Ovary (tissue), 9 donors: ENCODE data around the gene STK10. TPM values are rescaled to one million over a fixed set of nuclear protein-coding genes. Genes with fewer than 3 reads are reported as not detected.

ENCODE experiments used
- DNase-seq, 5 donors: peaks; one replicate each; pipeline ENCODE4 v3.0.0-alpha.2; 2019 to 2020
- H3K27ac ChIP-seq, 2 donors: fragments of 200-600 bp; one replicate each; pipeline versions ENCODE4 v1.5.1 to v1.8.0; 2019 to 2022
- H3K27me3 ChIP-seq: fragments of 200-600 bp; one replicate; pipeline ENCODE4 v1.8.0; 2022
- H3K36me3 ChIP-seq: fragments of 200-600 bp; sonication (generic); one replicate; pipeline ENCODE4 v1.5.1; 2019
- H3K4me1 ChIP-seq: one replicate; pipeline ENCODE4 v1.8.1; 2013; ENCODE audit warnings: mild to moderate bottlenecking, moderate library complexity; ENCODE audit not compliant: insufficient read depth
- H3K4me3 ChIP-seq: fragments of 200-600 bp; sonication (generic); one replicate; pipeline ENCODE4 v1.5.1; 2017
- H3K9me3 ChIP-seq, 2 donors: fragments of 200-600 bp in 1 of 2; sonication (generic) in 1 of 2; one replicate each; pipeline versions ENCODE4 v1.5.1 to v1.8.1; 2013 to 2019; ENCODE audit warnings: mild to moderate bottlenecking in 1 of 2, moderate library complexity in 1 of 2
- EP300 ChIP-seq: sonication (generic); formaldehyde crosslinking; IDR thresholded peaks from one replicate; pipeline ENCODE4 v1.6.1; 2017; ENCODE audit warnings: antibody characterized with exemption
- POLR2A ChIP-seq: fragments of 450-650 bp; IDR thresholded peaks from one replicate; pipeline ENCODE4 v1.6.1; 2017; ENCODE audit warnings: antibody characterized with exemption, mild to moderate bottlenecking, moderate library complexity
- WGBS, 3 donors: extraction: QIAGEN DNeasy Blood & Tissue Kit in 1 of 3; methylation state at CpG; one replicate each; pipeline versions ENCODE4 v1.1.5 to v1.1.7; 2013 to 2017; 5-methylcytosine and 5-hydroxymethylcytosine counted together
- intact Hi-C, 4 donors: fragments of 100-400 bp; cut with DNase I; formaldehyde crosslinking; loops; one replicate each; pipeline versions ENCODE4 v1.11.0 to v1.15.1; 2022 to 2023
- polyA plus RNA-seq, 2 donors: library from polyadenylated mRNA; stranded (reverse); fragments of 200-250 nt in 1 of 2; fragments of 350-450 nt in 1 of 2; fragmentation: Illumina TruSeq in 1 of 2; extraction: RNeasy Lipid Tissue Mini Kit (QIAGEN cat#74804) in 1 of 2; gene quantifications; one replicate each; pipeline ENCODE4 v1.2.3, GENCODE V29; 2013 to 2014
- total RNA-seq, 7 donors: library from RNA; depleted of rRNA in 2 of 7; stranded (reverse); fragments of >200 nt in 2 of 7; fragmentation: NEBNext Ultra II Directional in 3 of 7; extraction: Animal tissue kit (Norgen Biotek cat#: 25700) in 3 of 7; gene quantifications; one replicate each; pipeline versions ENCODE4 v1.1.0 to v1.2.4, GENCODE V29; 2016 to 2023
- TF ChIP-seq, protein P1 (sequence below), 3 donors: fragments of 450-650 bp in 2 of 3; fragments of 200-600 bp in 1 of 3; IDR thresholded peaks; one replicate each; pipeline versions ENCODE4 v1.5.1 to v1.8.0; 2016 to 2022; ENCODE audit warnings: antibody characterized with exemption in 3 of 3, mild to moderate bottlenecking in 1 of 3
- donor health status: DM: no; HTN: no; CAD: no; lungs with moderate emphysema.
- donor health status: DM: no; HTN: no; CAD: no.
- donor health status: Bipolar disorder and iron deficiency.
- donor health status: DM: yes; HTN: yes; CAD: no.
- donor health status: DM: no; HTN: no; CAD: no.
- donor health status: DM: yes; HTN: yes; CAD: no.

The STK10 gene
- total and polyA plus RNA-seq, 9 donors = 5.4 to 15.5 (median 10.0) TPM

DNA sequence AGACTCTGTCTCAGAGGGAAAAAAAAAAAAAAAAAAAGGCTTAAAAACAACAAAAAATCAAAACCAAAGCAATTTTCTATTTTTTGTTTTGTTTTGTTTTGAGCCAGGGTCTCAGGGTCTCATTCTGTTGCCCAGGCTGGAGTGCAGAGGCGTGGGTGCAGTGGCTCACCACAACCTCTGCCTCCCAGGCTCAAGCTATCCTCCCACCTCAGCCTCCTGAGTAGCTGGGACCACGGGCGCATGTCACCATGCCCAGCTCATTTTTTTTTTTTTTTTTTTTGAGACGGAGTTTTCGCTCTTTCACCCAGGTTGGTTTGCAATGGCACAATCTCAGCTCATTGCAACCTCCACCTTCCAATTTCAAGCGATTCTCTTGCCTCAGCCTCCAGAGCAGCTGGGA is 5.7 kb downstream of the STK10 start:
- no peak for DNase-seq
- 94 to 97% (median 96%) methylated on average over 6 of the region's 6 CpGs for WGBS, 3 donors
- H3K36me3 ChIP-seq = no peaks in the 10 kb centered on the region
- TF ChIP-seq POLR2A (no peak), EP300 (no peak)
- TF ChIP-seq, protein P1, sequence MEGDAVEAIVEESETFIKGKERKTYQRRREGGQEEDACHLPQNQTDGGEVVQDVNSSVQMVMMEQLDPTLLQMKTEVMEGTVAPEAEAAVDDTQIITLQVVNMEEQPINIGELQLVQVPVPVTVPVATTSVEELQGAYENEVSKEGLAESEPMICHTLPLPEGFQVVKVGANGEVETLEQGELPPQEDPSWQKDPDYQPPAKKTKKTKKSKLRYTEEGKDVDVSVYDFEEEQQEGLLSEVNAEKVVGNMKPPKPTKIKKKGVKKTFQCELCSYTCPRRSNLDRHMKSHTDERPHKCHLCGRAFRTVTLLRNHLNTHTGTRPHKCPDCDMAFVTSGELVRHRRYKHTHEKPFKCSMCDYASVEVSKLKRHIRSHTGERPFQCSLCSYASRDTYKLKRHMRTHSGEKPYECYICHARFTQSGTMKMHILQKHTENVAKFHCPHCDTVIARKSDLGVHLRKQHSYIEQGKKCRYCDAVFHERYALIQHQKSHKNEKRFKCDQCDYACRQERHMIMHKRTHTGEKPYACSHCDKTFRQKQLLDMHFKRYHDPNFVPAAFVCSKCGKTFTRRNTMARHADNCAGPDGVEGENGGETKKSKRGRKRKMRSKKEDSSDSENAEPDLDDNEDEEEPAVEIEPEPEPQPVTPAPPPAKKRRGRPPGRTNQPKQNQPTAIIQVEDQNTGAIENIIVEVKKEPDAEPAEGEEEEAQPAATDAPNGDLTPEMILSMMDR (IDR thresholded peaks at IDR 0.05) = no peak
- no peaks in the 10 kb centered on the region for H3K9me3 ChIP-seq
- intact Hi-C loops = loop anchor here in 3 of 4 donors (10.0 kb wide), 2 partner anchors 267 to 767 kb away; partner anchors contain the start of gene FGF18 (in 1 of the 3)
- no peaks in the 10 kb centered on the region for H3K4me1 ChIP-seq
- H3K27ac ChIP-seq = no peak overlapping the region
- H3K27me3 ChIP-seq = no peaks in the 10 kb centered on the region
- no peak overlapping the region for H3K4me3 ChIP-seq

DNA sequence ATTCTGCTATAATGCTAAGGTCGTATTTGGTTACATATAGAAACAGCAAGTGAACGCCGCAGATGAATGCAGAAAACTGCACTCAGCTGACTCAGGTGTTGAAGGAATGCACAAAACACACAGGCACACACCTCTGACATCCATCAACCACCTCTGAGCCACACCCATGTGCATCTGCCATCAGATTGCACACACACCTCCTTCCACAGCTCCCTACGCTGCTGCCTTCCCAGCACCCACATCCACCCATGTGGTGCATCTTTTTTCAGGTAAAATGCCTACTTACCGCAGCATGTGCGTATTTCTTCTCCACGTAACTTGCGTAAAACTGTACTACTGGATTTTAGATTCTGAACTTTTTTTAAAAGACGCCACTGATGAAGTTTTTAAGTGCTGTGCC is 7.1 kb downstream of the STK10 start:
- DNase-seq = no peak
- Histone ChIP-seq H3K36me3 (no peaks in the 10 kb centered on the region), H3K27me3 (no peaks in the 10 kb centered on the region), H3K9me3 (no peaks in the 10 kb centered on the region), H3K4me3 (no peak overlapping the region), H3K27ac (no peak overlapping the region), H3K4me1 (no peaks in the 10 kb centered on the region)
- TF ChIP-seq EP300 = no peak
- TF ChIP-seq POLR2A = no peak
- TF ChIP-seq, protein P1 (IDR thresholded peaks at IDR 0.05) = no peak
- intact Hi-C loops = loop anchor here in 3 of 4 donors (10.0 kb wide), 2 partner anchors 266 to 766 kb away; partner anchors contain the start of gene FGF18 (in 1 of the 3)
- whole genome bisulfite sequencing, 3 donors = 96 to 97% (median 97%) methylated on average over 9 of the region's 9 CpGs

DNA sequence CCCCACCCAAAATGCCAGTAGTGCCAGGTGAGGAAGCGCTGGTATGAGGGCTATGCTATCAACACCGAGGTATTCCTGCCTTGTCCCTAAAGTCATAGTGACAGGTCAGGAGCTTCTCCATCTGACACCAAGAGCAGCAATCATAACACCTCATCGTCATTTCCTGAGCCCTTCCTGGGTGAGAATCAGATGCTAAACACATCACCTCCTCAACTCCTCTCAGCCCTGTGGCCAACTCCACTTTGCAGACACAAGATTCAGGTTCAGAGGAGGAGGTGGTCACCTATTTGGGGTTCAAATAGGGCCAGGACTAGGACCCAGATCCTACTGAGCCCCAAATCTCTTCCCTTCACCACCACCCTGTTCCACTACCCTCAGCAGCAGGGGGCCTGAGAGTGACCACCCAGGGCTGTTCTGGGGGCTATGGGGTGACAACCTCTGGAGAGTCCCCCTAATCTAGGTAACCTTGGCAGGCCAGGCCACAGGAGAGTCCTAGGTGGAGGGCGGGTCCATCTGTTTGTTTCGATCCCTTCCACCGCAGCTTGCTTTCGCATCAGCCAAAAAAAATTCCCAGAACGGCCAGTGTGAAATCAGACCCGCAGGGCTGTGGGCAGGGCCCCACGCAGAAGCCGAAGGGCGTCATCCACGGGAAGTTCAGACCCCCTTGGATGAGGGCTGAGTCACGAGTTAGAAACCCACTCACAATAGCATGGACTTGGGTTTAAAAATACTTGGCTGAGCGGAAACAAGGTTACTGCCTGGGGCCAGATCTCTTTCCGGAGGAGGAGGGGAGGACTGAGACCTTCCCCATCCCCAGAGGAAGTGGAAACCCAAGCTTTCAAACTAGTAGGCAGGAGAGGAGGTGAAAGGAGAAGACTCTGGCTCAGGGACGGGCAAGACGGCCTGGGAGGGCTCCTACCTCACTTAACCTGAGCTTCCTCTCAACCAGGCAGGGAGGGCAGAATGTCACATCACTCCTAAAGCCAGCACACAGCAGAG is 8.7 kb downstream of the STK10 start:
- intact Hi-C loops = no loop called here
- no peaks in the 10 kb centered on the region for H3K4me1 ChIP-seq
- no peak for DNase-seq
- 60 to 71% (median 70%) methylated on average over 18 of the region's 18 CpGs for whole genome bisulfite sequencing, 3 donors
- H3K27me3 ChIP-seq = no peaks in the 10 kb centered on the region
- no peak overlapping the region for H3K27ac ChIP-seq
- H3K36me3 ChIP-seq = no peaks in the 10 kb centered on the region
- TF ChIP-seq EP300 = no peak
- TF ChIP-seq, protein P1 (IDR thresholded peaks at IDR 0.05) = no peak
- no peak for TF ChIP-seq POLR2A
- H3K9me3 ChIP-seq = no peaks in the 10 kb centered on the region
- no peak overlapping the region for H3K4me3 ChIP-seq

DNA sequence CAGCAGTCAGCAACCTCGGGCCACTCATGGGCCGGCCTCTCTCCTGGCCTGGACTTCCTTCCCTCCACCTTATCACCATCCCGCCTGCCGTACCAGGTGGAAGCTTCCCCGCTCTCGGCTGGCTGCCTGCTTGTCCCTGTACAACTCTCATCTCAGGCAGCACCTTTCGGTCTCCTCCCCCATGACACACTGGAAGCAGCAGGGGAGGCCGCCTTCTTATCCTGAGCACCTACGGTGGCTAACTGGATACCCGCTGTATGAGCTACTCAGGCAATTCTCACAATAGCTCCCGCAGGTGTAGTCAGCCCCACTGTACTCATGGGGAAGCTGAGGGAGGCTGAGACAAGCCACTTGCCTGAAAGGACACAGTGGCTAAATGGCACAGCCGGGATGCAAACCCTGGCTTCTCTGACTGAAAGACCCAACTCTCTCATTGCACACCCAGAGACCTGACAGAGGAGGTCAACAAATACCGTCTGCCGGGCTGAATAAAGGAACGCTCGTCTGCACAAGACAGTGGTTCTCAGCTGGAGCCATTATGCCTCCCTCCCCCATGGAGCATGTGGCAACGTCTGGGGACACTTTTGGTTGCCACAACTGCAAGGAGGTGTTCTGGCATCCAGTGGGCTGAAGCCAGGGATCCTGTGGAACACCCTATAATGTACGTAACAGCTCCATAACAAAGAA is 9.6 kb downstream of the STK10 start:
- Histone ChIP-seq H3K36me3 (no peaks in the 10 kb centered on the region), H3K27me3 (no peaks in the 10 kb centered on the region), H3K4me1 (no peaks in the 10 kb centered on the region), H3K9me3 (no peaks in the 10 kb centered on the region), H3K27ac (no peak overlapping the region), H3K4me3 (no peak overlapping the region)
- no peak for DNase-seq
- TF ChIP-seq, protein P1 (IDR thresholded peaks at IDR 0.05) = no peak
- TF ChIP-seq EP300 = no peak
- TF ChIP-seq POLR2A = no peak
- 78 to 84% (median 81%) methylated on average over 18 of the region's 18 CpGs for WGBS, 3 donors
- intact Hi-C loops = no loop called here
